Testis (tissue), 3 donors: ENCODE data around the gene CFAP61. TPM values are rescaled to one million over a fixed set of nuclear protein-coding genes. Genes with fewer than 3 reads are reported as not detected.

ENCODE experiments used
- DNase-seq: peaks from one replicate; pipeline ENCODE4 v3.0.0-alpha.2; 2019
- H3K27ac ChIP-seq, 2 donors: fragments of 200-600 bp; sonication (generic); one replicate each; pipeline ENCODE4 v1.5.1; 2019
- H3K27me3 ChIP-seq: fragments of 200-600 bp; sonication (generic); one replicate; pipeline ENCODE4 v1.5.1; 2019
- H3K36me3 ChIP-seq: fragments of 200-600 bp; sonication (generic); one replicate; pipeline ENCODE4 v1.5.1; 2017; ENCODE audit warnings: low read depth; ENCODE audit errors: missing control alignments
- H3K4me1 ChIP-seq: fragments of 200-600 bp; sonication (generic); one replicate; pipeline ENCODE4 v1.5.1; 2019
- H3K4me3 ChIP-seq, 2 donors: fragments of 200-600 bp; sonication (generic); one replicate each; pipeline ENCODE4 v1.5.1; 2017 to 2019
- H3K9me3 ChIP-seq: fragments of 200-600 bp; sonication (generic); one replicate; pipeline ENCODE4 v1.5.1; 2017
- CTCF ChIP-seq, 3 experiments: fragments of 450-650 bp in 2 of 3; fragments of 200-600 bp in 1 of 3; sonication (generic) in 1 of 3; IDR thresholded peaks; one replicate each; pipeline ENCODE4 v1.5.1; 2016 to 2019; ENCODE audit warnings: antibody characterized with exemption in 3 of 3, mild to moderate bottlenecking in 2 of 3, moderate library complexity in 1 of 3
- POLR2A ChIP-seq: fragments of 450-650 bp; IDR thresholded peaks from one replicate; pipeline ENCODE4 v1.6.1; 2017; ENCODE audit warnings: antibody characterized with exemption, mild to moderate bottlenecking, moderate library complexity
- WGBS, 2 donors: methylation state at CpG; one replicate each; pipeline ENCODE4 v1.1.5; 2018; 5-methylcytosine and 5-hydroxymethylcytosine counted together
- intact Hi-C: fragments of 100-400 bp; cut with DNase I; formaldehyde crosslinking; loops from one replicate; pipeline ENCODE4 v1.15.1; 2023; ENCODE audit warnings: low total_unique reads
- polyA plus RNA-seq: library from polyadenylated mRNA; stranded (reverse); fragments of 350-450 nt; fragmentation: Illumina TruSeq; extraction: RNeasy Lipid Tissue Mini Kit (QIAGEN cat#74804); gene quantifications from one replicate; pipeline ENCODE4 v1.2.3, GENCODE V29; 2014; ENCODE audit warnings: low read depth, low replicate concordance; ENCODE audit not compliant: insufficient read depth
- total RNA-seq, 2 donors: library from RNA; depleted of rRNA; stranded (reverse); fragments of >200 nt; gene quantifications; one replicate each; pipeline ENCODE4 v1.2.3, GENCODE V29; 2016

The CFAP61 gene
- total and polyA plus RNA-seq, 3 donors from 2014 or later = 21.4 to 76.0 (median 27.3) TPM

- no peak overlapping the region for H3K27ac ChIP-seq
- no peaks in the 10 kb centered on the region for H3K27me3 ChIP-seq
- WGBS, 2 donors = 76 to 93% methylated on average over 7 to 9 of the region's 9 CpGs
- intact Hi-C loops = no loop called here
- H3K4me3 ChIP-seq = no peak overlapping the region
- TF ChIP-seq POLR2A (no peak), CTCF (IDR thresholded peaks at IDR 0.05) (no peak)
- H3K36me3 ChIP-seq = no peaks in the 10 kb centered on the region
- no peaks in the 10 kb centered on the region for H3K4me1 ChIP-seq
- no peaks in the 10 kb centered on the region for H3K9me3 ChIP-seq
- DNase-seq = no peak
Measured at GRCh38 chr20:20076297-20077065, 24.1 kb downstream of the CFAP61 start.

GRCh38 chr20:20078041-20078440 is 25.7 kb downstream of the CFAP61 start:
- Histone ChIP-seq H3K4me1 (no peaks in the 10 kb centered on the region), H3K9me3 (no peaks in the 10 kb centered on the region), H3K4me3 (no peak overlapping the region), H3K27me3 (no peaks in the 10 kb centered on the region), H3K36me3 (no peaks in the 10 kb centered on the region), H3K27ac (no peak overlapping the region)
- DNase-seq = no peak
- 94 to 99% methylated on average over 4 of the region's 4 CpGs for WGBS, 2 donors
- no peak for TF ChIP-seq POLR2A
- TF ChIP-seq CTCF (IDR thresholded peaks at IDR 0.05) = no peak
- intact Hi-C loops = no loop called here

GRCh38 chr20:20079102-20079784 is 26.9 kb downstream of the CFAP61 start:
- 71 to 73% methylated on average over 5 of the region's 5 CpGs for WGBS, 2 donors
- Histone ChIP-seq H3K27me3 (no peaks in the 10 kb centered on the region), H3K4me3 (no peak overlapping the region), H3K27ac (no peak overlapping the region), H3K4me1 (peaks cover 3% of the 10 kb centered on the region), H3K36me3 (no peaks in the 10 kb centered on the region), H3K9me3 (no peaks in the 10 kb centered on the region)
- TF ChIP-seq CTCF (IDR thresholded peaks at IDR 0.05) (no peak), POLR2A (no peak)
- intact Hi-C loops = no loop called here
- no peak for DNase-seq

- TF ChIP-seq POLR2A (no peak), CTCF (IDR thresholded peaks at IDR 0.05) (peak in 2 of 3 experiments; percentile 40 to 45)
- 21 to 27% methylated on average over 3 of the region's 3 CpGs for WGBS, 2 donors
- intact Hi-C loops = loop anchor here (10.0 kb wide), 1 partner anchor 491 kb away; no protein-coding TSS in a partner anchor
Measured at GRCh38 chr20:20083807-20084206, 31.5 kb downstream of the CFAP61 start.

More at GRCh38 chr20:20083807-20084206, 31.5 kb downstream of the CFAP61 start:
- Histone ChIP-seq H3K36me3 (no peaks in the 10 kb centered on the region), H3K9me3 (no peaks in the 10 kb centered on the region), H3K4me1 (peaks cover 5% of the 10 kb centered on the region), H3K27me3 (no peaks in the 10 kb centered on the region), H3K4me3 (no peak overlapping the region), H3K27ac (no peak overlapping the region)
- DNase-seq = no peak
